ENCODE results near the gene GAS5. TPM values are rescaled to one million over a fixed set of nuclear protein-coding genes. Genes with fewer than 3 reads are reported as not detected.

The GAS5 gene
- total and polyA plus RNA-seq, 9 of the 15 experiments (the other 6 are each of a cell fraction or from before 2014, with no cell fraction given): 565 to 1,860 (median 1,006) TPM

GRCh38 chr1:173867753-173868265 lies at the start of gene GAS5 (continued):
- TF ChIP-seq ZBTB9 (CRISPR knock-in tag; IDR thresholded peaks at IDR 0.05): peak; percentile 89
- peak; percentile 93 for TF ChIP-seq ZNF511 (CRISPR knock-in tag; IDR thresholded peaks at IDR 0.05)
- no peak for TF ChIP-seq DIDO1 (tag; IDR thresholded peaks at IDR 0.05; ENCODE audit: low read depth)
- 0 out of 2 replicates have a peak, but pooled peaks have one; percentile 44 for TF ChIP-seq MITF (IDR thresholded peaks at IDR 0.05)
- TF ChIP-seq SAFB (IDR thresholded peaks at IDR 0.05; ENCODE audit: borderline replicate concordance, low read depth, low read length): no peak
- TF ChIP-seq ZSCAN32 (CRISPR knock-in tag; IDR thresholded peaks at IDR 0.05): no peak; the same call in 1 of the 2 replicates
- TF ChIP-seq TGIF2 (CRISPR knock-in tag; IDR thresholded peaks at IDR 0.05): no peak
- TF ChIP-seq, protein P1, sequence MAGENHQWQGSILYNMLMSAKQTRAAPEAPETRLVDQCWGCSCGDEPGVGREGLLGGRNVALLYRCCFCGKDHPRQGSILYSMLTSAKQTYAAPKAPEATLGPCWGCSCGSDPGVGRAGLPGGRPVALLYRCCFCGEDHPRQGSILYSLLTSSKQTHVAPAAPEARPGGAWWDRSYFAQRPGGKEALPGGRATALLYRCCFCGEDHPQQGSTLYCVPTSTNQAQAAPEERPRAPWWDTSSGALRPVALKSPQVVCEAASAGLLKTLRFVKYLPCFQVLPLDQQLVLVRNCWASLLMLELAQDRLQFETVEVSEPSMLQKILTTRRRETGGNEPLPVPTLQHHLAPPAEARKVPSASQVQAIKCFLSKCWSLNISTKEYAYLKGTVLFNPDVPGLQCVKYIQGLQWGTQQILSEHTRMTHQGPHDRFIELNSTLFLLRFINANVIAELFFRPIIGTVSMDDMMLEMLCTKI (IDR thresholded peaks at IDR 0.05; ENCODE audit: partially characterized antibody): no peak
- peak; percentile 100 for TF ChIP-seq NBN (IDR thresholded peaks at IDR 0.05; ENCODE audit: low read depth)
- no peak for TF ChIP-seq POU5F1 (IDR thresholded peaks at IDR 0.05; ENCODE audit: borderline replicate concordance, low read depth, low read length, partially characterized antibody)
- peak; percentile 96 for TF ChIP-seq POLR2AphosphoS2 (IDR thresholded peaks at IDR 0.05; ENCODE audit: low read length)
- no peak for TF ChIP-seq RBM17 (IDR thresholded peaks at IDR 0.05; ENCODE audit: borderline replicate concordance, low read depth, low read length)
- no peak for TF ChIP-seq ZNF384 (IDR thresholded peaks at IDR 0.05; ENCODE audit: low read depth, low read length)
- TF ChIP-seq ZSCAN29 (IDR thresholded peaks at IDR 0.05): peak; percentile 55
- TF ChIP-seq HOXB6 (CRISPR knock-in tag; IDR thresholded peaks at IDR 0.05; ENCODE audit: borderline replicate concordance): no peak; the same call in 1 of the 2 replicates
- TF ChIP-seq, protein P2, sequence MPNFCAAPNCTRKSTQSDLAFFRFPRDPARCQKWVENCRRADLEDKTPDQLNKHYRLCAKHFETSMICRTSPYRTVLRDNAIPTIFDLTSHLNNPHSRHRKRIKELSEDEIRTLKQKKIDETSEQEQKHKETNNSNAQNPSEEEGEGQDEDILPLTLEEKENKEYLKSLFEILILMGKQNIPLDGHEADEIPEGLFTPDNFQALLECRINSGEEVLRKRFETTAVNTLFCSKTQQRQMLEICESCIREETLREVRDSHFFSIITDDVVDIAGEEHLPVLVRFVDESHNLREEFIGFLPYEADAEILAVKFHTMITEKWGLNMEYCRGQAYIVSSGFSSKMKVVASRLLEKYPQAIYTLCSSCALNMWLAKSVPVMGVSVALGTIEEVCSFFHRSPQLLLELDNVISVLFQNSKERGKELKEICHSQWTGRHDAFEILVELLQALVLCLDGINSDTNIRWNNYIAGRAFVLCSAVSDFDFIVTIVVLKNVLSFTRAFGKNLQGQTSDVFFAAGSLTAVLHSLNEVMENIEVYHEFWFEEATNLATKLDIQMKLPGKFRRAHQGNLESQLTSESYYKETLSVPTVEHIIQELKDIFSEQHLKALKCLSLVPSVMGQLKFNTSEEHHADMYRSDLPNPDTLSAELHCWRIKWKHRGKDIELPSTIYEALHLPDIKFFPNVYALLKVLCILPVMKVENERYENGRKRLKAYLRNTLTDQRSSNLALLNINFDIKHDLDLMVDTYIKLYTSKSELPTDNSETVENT (CRISPR knock-in tag; IDR thresholded peaks at IDR 0.05): peak; percentile 95
- TF ChIP-seq ZNF165 (CRISPR knock-in tag; IDR thresholded peaks at IDR 0.05; ENCODE audit: borderline replicate concordance): no peak
- no peak for TF ChIP-seq NUFIP1 (IDR thresholded peaks at IDR 0.05; ENCODE audit: partially characterized antibody)
- TF ChIP-seq, protein P3, sequence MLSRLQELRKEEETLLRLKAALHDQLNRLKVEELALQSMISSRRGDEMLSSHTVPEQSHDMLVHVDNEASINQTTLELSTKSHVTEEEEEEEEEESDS (CRISPR knock-in tag; IDR thresholded peaks at IDR 0.05): no peak
- no peak for TF ChIP-seq FOXO4 (CRISPR knock-in tag; IDR thresholded peaks at IDR 0.05)
